ENCODE results near the gene NOD1. TPM values are rescaled to one million over a fixed set of nuclear protein-coding genes. Genes with fewer than 3 reads are reported as not detected.

The NOD1 gene
- total and polyA plus RNA-seq, 2 of the 13 experiments (the other 11 are each of a cell fraction or from before 2014, with no cell fraction given): 1.7 to 2.9 TPM

- TF ChIP-seq E2F5 (CRISPR knock-in tag; conservative IDR thresholded peaks at IDR 0.05): 0 out of 2 replicates have a peak, but pooled peaks have one; percentile 22
- no peak for TF ChIP-seq LRRFIP1 (CRISPR knock-in tag; conservative IDR thresholded peaks at IDR 0.05)
- no peak for TF ChIP-seq CHCHD3 (CRISPR knock-in tag; IDR thresholded peaks at IDR 0.05)
- TF ChIP-seq HDAC6 (IDR thresholded peaks at IDR 0.05; ENCODE audit: low read depth, low read length): no peak
- TF ChIP-seq, protein P1, sequence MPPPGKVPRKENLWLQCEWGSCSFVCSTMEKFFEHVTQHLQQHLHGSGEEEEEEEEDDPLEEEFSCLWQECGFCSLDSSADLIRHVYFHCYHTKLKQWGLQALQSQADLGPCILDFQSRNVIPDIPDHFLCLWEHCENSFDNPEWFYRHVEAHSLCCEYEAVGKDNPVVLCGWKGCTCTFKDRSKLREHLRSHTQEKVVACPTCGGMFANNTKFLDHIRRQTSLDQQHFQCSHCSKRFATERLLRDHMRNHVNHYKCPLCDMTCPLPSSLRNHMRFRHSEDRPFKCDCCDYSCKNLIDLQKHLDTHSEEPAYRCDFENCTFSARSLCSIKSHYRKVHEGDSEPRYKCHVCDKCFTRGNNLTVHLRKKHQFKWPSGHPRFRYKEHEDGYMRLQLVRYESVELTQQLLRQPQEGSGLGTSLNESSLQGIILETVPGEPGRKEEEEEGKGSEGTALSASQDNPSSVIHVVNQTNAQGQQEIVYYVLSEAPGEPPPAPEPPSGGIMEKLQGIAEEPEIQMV (CRISPR knock-in tag; IDR thresholded peaks at IDR 0.05; ENCODE audit: low read depth): no peak
- no peak for TF ChIP-seq ZNF432 (CRISPR knock-in tag; IDR thresholded peaks at IDR 0.05; ENCODE audit: borderline replicate concordance)
- no peak for TF ChIP-seq HNF4A (CRISPR knock-in tag; IDR thresholded peaks at IDR 0.05)
- TF ChIP-seq ZFY (CRISPR knock-in tag; IDR thresholded peaks at IDR 0.05): peak; percentile 85
- TF ChIP-seq POLR2A (IDR thresholded peaks at IDR 0.05; ENCODE audit: insufficient read depth in 1 of 2, low read depth in 2 of 2, low read length in 2 of 2): peak; percentile 56 to 57; a peak in 3 of 4 replicates
- peak; percentile 64; the same call in 1 of the 2 replicates for TF ChIP-seq REXO4 (CRISPR knock-in tag; IDR thresholded peaks at IDR 0.05; ENCODE audit: borderline replicate concordance)
- no peak for TF ChIP-seq ZNF3 (CRISPR knock-in tag; IDR thresholded peaks at IDR 0.05)
- 0 out of 2 replicates have a peak, but pooled peaks have one; percentile 73 for TF ChIP-seq ZNF337 (CRISPR knock-in tag; IDR thresholded peaks at IDR 0.05; ENCODE audit: borderline replicate concordance, low read depth)
- TF ChIP-seq KDM6A (CRISPR knock-in tag; IDR thresholded peaks at IDR 0.05; ENCODE audit: low read depth): no peak
- no peak for TF ChIP-seq SMAD9 (CRISPR knock-in tag; IDR thresholded peaks at IDR 0.05)
- no peak; the same call in 1 of the 2 replicates for TF ChIP-seq NFYB (CRISPR knock-in tag; IDR thresholded peaks at IDR 0.05)
- no peak for TF ChIP-seq ARNTL (CRISPR knock-in tag; IDR thresholded peaks at IDR 0.05)
- TF ChIP-seq NR2F2 (IDR thresholded peaks at IDR 0.05; ENCODE audit: borderline replicate concordance, low read depth): no peak
- TF ChIP-seq ELF4 (CRISPR knock-in tag; IDR thresholded peaks at IDR 0.05; ENCODE audit: borderline replicate concordance): peak; percentile 30; the same call in 1 of the 2 replicates
- no peak for TF ChIP-seq TP53 (CRISPR knock-in tag; conservative IDR thresholded peaks at IDR 0.05)
- peak; percentile 78 for TF ChIP-seq POLR2G (IDR thresholded peaks at IDR 0.05; ENCODE audit: low read depth, low read length)
- TF ChIP-seq, protein P2, sequence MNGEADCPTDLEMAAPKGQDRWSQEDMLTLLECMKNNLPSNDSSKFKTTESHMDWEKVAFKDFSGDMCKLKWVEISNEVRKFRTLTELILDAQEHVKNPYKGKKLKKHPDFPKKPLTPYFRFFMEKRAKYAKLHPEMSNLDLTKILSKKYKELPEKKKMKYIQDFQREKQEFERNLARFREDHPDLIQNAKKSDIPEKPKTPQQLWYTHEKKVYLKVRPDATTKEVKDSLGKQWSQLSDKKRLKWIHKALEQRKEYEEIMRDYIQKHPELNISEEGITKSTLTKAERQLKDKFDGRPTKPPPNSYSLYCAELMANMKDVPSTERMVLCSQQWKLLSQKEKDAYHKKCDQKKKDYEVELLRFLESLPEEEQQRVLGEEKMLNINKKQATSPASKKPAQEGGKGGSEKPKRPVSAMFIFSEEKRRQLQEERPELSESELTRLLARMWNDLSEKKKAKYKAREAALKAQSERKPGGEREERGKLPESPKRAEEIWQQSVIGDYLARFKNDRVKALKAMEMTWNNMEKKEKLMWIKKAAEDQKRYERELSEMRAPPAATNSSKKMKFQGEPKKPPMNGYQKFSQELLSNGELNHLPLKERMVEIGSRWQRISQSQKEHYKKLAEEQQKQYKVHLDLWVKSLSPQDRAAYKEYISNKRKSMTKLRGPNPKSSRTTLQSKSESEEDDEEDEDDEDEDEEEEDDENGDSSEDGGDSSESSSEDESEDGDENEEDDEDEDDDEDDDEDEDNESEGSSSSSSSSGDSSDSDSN (CRISPR knock-in tag; IDR thresholded peaks at IDR 0.05): peak; percentile 93
Measured at GRCh38 chr7:30478349-30479201, at the start of gene NOD1 (continued).

Data from HepG2 (cell line).